ENCODE data around the gene F2R.
"Not testable (repeated sequence)": the region's sequence is repeated elsewhere in the genome, so short reads cannot be mapped to it uniquely, and the experiment has no call there.

The F2R gene

GRCh38 chr5:76761118-76761517 is 45.2 kb downstream of the F2R start:
- not testable (repeated sequence) for DNase-seq

- DNase-seq: no peak
These were observed 46.6 kb downstream of the F2R start for GRCh38 chr5:76762484-76762883.

GRCh38 chr5:76763136-76763535 is 47.2 kb downstream of the F2R start:
- DNase-seq: peak in 1 of 2 donors; percentile 36

- no peak for DNase-seq
These were observed 48.4 kb downstream of the F2R start for GRCh38 chr5:76764374-76764773.

- DNase-seq: no peak
These were observed 49.3 kb downstream of the F2R start for GRCh38 chr5:76765249-76765648.

GRCh38 chr5:76766746-76767145 is 50.8 kb downstream of the F2R start:
- DNase-seq: no peak

- DNase-seq: not testable (repeated sequence)
These were observed 55.1 kb downstream of the F2R start for GRCh38 chr5:76771041-76771440.

GRCh38 chr5:76771705-76772405 is 55.9 kb downstream of the F2R start:
- DNase-seq: no peak

GRCh38 chr5:76775921-76776320 is 60.0 kb downstream of the F2R start:
- DNase-seq: no peak

GRCh38 chr5:76776391-76776790 is 60.5 kb downstream of the F2R start:
- DNase-seq: no peak

GRCh38 chr5:76780616-76781015 is 64.7 kb downstream of the F2R start:
- not testable (repeated sequence) for DNase-seq

- no peak for DNase-seq
These were observed 65.8 kb downstream of the F2R start for GRCh38 chr5:76781775-76782174.

GRCh38 chr5:76782444-76782843 is 66.5 kb downstream of the F2R start:
- DNase-seq: no peak

Measured in CD4-positive, alpha-beta T cell treated with Interferon alpha-2 for 1 hour (primary cell).